ENCODE data around the gene TAC3.
"Not testable (repeated sequence)": the region's sequence is repeated elsewhere in the genome, so short reads cannot be mapped to it uniquely, and the experiment has no call there.

TAC3 gene

GRCh38 chr12:57016348-57016747, at the start of gene TAC3:
TAC3 (minus strand) TSS chr12:57016529; CDS start chr12:57015797, 732 bp downstream.
- DNase-seq (ENCODE audit: low read depth): no peak

- no peak for DNase-seq (ENCODE audit: low read depth)
Measured at GRCh38 chr12:57063991-57064685, 47.8 kb upstream of the TAC3 start.

GRCh38 chr12:57058454-57058853, 42.1 kb upstream of the TAC3 start:
- DNase-seq (ENCODE audit: low read depth): no peak

GRCh38 chr12:57057067-57057751, 40.9 kb upstream of the TAC3 start:
- no peak for DNase-seq (ENCODE audit: low read depth)

GRCh38 chr12:57055824-57056223, 39.5 kb upstream of the TAC3 start:
- no peak for DNase-seq (ENCODE audit: low read depth)

GRCh38 chr12:57053901-57054300, 37.6 kb upstream of the TAC3 start:
- DNase-seq (ENCODE audit: low read depth): not testable (repeated sequence)

GRCh38 chr12:57053146-57053545, 36.8 kb upstream of the TAC3 start:
- not testable (repeated sequence) for DNase-seq (ENCODE audit: low read depth)

GRCh38 chr12:57051011-57051410, 34.7 kb upstream of the TAC3 start:
- DNase-seq (ENCODE audit: low read depth): no peak

GRCh38 chr12:57049890-57050289, 33.6 kb upstream of the TAC3 start, which contains the start of gene MYO1A:
MYO1A (minus strand) TSS chr12:57050129; CDS start chr12:57048323, 1,806 bp downstream.
- no peak for DNase-seq (ENCODE audit: low read depth)

GRCh38 chr12:57049119-57049446, 32.8 kb upstream of the TAC3 start:
- DNase-seq (ENCODE audit: low read depth): no peak

GRCh38 chr12:57048423-57049118, 32.2 kb upstream of the TAC3 start:
- no peak for DNase-seq (ENCODE audit: low read depth)

- no peak for DNase-seq (ENCODE audit: low read depth)
Measured at GRCh38 chr12:57047981-57048380, 31.7 kb upstream of the TAC3 start.

GRCh38 chr12:57046947-57047890, 30.9 kb upstream of the TAC3 start:
- no peak for DNase-seq (ENCODE audit: low read depth)

GRCh38 chr12:57046086-57046791, 29.9 kb upstream of the TAC3 start:
- no peak for DNase-seq (ENCODE audit: low read depth)

- DNase-seq (ENCODE audit: low read depth): no peak
Measured at GRCh38 chr12:57044889-57045288, 28.6 kb upstream of the TAC3 start.

GRCh38 chr12:57044468-57044867, 28.1 kb upstream of the TAC3 start:
- DNase-seq (ENCODE audit: low read depth): no peak

GRCh38 chr12:57042695-57043094, 26.4 kb upstream of the TAC3 start:
- no peak for DNase-seq (ENCODE audit: low read depth)

GRCh38 chr12:57040750-57041149, 24.4 kb upstream of the TAC3 start:
- no peak for DNase-seq (ENCODE audit: low read depth)

GRCh38 chr12:57040211-57040610, 23.9 kb upstream of the TAC3 start:
- no peak for DNase-seq (ENCODE audit: low read depth)

- DNase-seq (ENCODE audit: low read depth): no peak
Measured at GRCh38 chr12:57039016-57039798, 22.9 kb upstream of the TAC3 start.

GRCh38 chr12:57037264-57037663, 20.9 kb upstream of the TAC3 start:
- no peak for DNase-seq (ENCODE audit: low read depth)
